K562 (cell line): ENCODE measurements around the gene EME2. TPM values are rescaled to one million over a fixed set of nuclear protein-coding genes. Genes with fewer than 3 reads are reported as not detected.

Source experiments
- ATAC-seq: fragments of 200-7000 bp; cut with Tn5 transposase; 3 replicates; pipeline ENCODE4 v1.9.1; 2020; ENCODE audit warnings: moderate library complexity
- BruUV-seq: library from RNA; stranded (reverse); fragments of 400-500 nt; replicated peaks from 2 replicates; lab custom pipeline; 2021; lab: Mats Ljungman, UMichigan
- CTCF ChIA-PET: fragments of 300-600 bp; formaldehyde crosslinking; extraction: SDS; loops from one replicate; lab custom pipeline; 2021; ENCODE audit warnings: low intra/inter-chr PET ratio; lab: Yijun Ruan, JAX
- POLR2A ChIA-PET: fragments of 300-600, 350-650 bp; sonication (Branson Sonifier 250); formaldehyde crosslinking; extraction: SDS; loops from one replicate; lab custom pipeline; 2021; ENCODE audit warnings: antibody characterized with exemption, inconsistent platforms; lab: Yijun Ruan, JAX
- DNase-seq, 4 experiments: peaks; one replicate each; pipeline versions ENCODE4 v3.0.0 to v3.0.0-alpha.2; 2011 to 2018; ENCODE audit warnings: low spot score in 3 of 4, mixed read lengths in 3 of 4; ENCODE audit errors: extremely low read depth in 1 of 4
- FAIRE-seq: peaks from 2 replicates; lab custom pipeline; 2011; peaks lifted over from hg19 to GRCh38; lab: Jason Lieb, UNC
- H2AFZ ChIP-seq: 2 replicates; pipeline ENCODE4 v1.6.0; 2011; ENCODE audit warnings: low read depth, low read length, control low read depth, inconsistent platforms
- H3K27ac ChIP-seq: fragments of 200-600 bp; 3 replicates; pipeline ENCODE4 v1.8.0; 2011; ENCODE audit warnings: low read depth, mild to moderate bottlenecking, control low read depth, inconsistent platforms, low read length, moderate library complexity, mixed read lengths; ENCODE audit errors: extremely low read depth
- H3K27me3 ChIP-seq, 2 experiments: fragments of 300-600 bp in 1 of 2; 2 replicates in 1 of 2; 3 replicates in 1 of 2; pipeline versions ENCODE4 v1.6.0 to v1.8.0; 2011; ENCODE audit warnings: inconsistent platforms in 2 of 2, low read length in 2 of 2, mild to moderate bottlenecking in 1 of 2, mixed read lengths in 1 of 2, moderate library complexity in 1 of 2; ENCODE audit not compliant: control insufficient read depth in 2 of 2, insufficient read depth in 2 of 2
- H3K36me3 ChIP-seq: fragments of 300-600 bp; 3 replicates; pipeline ENCODE4 v1.8.0; 2011; ENCODE audit warnings: mild to moderate bottlenecking, low read length, inconsistent platforms; ENCODE audit not compliant: control insufficient read depth, insufficient read depth
- H3K4me1 ChIP-seq, 2 experiments: fragments of 200-600 bp in 1 of 2; replicated peaks in 1 of 2; 2 replicates in 1 of 2; 3 replicates in 1 of 2; pipeline versions ENCODE4 v1.5.1 to v1.8.0; 2011; ENCODE audit warnings: inconsistent platforms in 2 of 2, low read length in 2 of 2, mild to moderate bottlenecking in 1 of 2, mixed read lengths in 1 of 2, moderate library complexity in 1 of 2; ENCODE audit not compliant: control insufficient read depth in 2 of 2, insufficient read depth in 2 of 2
- H3K4me2 ChIP-seq: 2 replicates; pipeline ENCODE4 v1.6.1; 2011; ENCODE audit warnings: low read length, control low read depth, inconsistent platforms, mixed read lengths; ENCODE audit not compliant: insufficient read depth
- H3K4me3 ChIP-seq: fragments of 200-600 bp; sonication (generic), shearing (Covaris generic); 2 replicates; pipeline ENCODE4 v1.5.1; 2016; ENCODE audit warnings: control low read depth, inconsistent platforms
- H3K79me2 ChIP-seq: fragments of 200-600 bp; 3 replicates; pipeline ENCODE4 v1.8.0; 2011; ENCODE audit warnings: low read length, inconsistent platforms; ENCODE audit not compliant: control insufficient read depth, insufficient read depth
- H3K9ac ChIP-seq, 2 experiments: 2 replicates each; pipeline versions ENCODE4 v1.6.0 to v1.6.1; 2011; ENCODE audit warnings: low read depth in 2 of 2, low read length in 2 of 2, control low read depth in 1 of 2, inconsistent platforms in 1 of 2, mild to moderate bottlenecking in 1 of 2, mixed read lengths in 1 of 2; ENCODE audit not compliant: insufficient read depth in 1 of 2
- H3K9me1 ChIP-seq: one replicate; pipeline ENCODE4 v1.6.0; 2011; ENCODE audit warnings: inconsistent platforms, mild to moderate bottlenecking, low read length, moderate library complexity; ENCODE audit not compliant: control insufficient read depth, insufficient read depth
- H3K9me3 ChIP-seq: replicated peaks from 2 replicates; pipeline ENCODE4 v1.5.1; 2011; ENCODE audit warnings: low read depth, low read length, inconsistent platforms; ENCODE audit not compliant: control insufficient read depth, insufficient read depth
- H4K20me1 ChIP-seq: replicated peaks from 2 replicates; pipeline ENCODE4 v1.6.1; 2011; ENCODE audit warnings: low read length, inconsistent platforms, mixed read lengths; ENCODE audit not compliant: control insufficient read depth, insufficient read depth
- RBFOX2 ChIP-seq: fragments of 200-400 bp; formaldehyde crosslinking; IDR thresholded peaks from 2 replicates; pipeline ENCODE4 v1.6.1; 2017; ENCODE audit warnings: low read depth, mild to moderate bottlenecking, low read length, moderate library complexity
- WGBS: fragments of 100-300 bp; shearing (Covaris generic); methylation state at CpG from one replicate; pipeline ENCODE4 v1.1.6; 2016; ENCODE audit warnings: low coverage, mixed read lengths; ENCODE audit not compliant: insufficient coverage; ENCODE audit errors: missing lambda C conversion rate; 5-methylcytosine and 5-hydroxymethylcytosine counted together
- in situ Hi-C: fragments of 300-500 bp; cut with MboI; formaldehyde crosslinking; loops from 4 replicates; pipeline ENCODE4 v1.15.0; 2018; ENCODE audit warnings: inconsistent platforms, mixed read lengths
- intact Hi-C: fragments of 100-400 bp; cut with micrococcal nuclease; formaldehyde crosslinking; loops from 2 replicates; pipeline ENCODE4 v1.14.2; 2022
- polyA plus RNA-seq, 8 experiments: library from polyadenylated mRNA; depleted of rRNA in 4 of 8; stranded (reverse) in 5 of 8; unstranded in 3 of 8; fragments of >200 nt; fragmentation: Nextera tagmentation in 2 of 8; fragmentation: Illumina TruSeq in 1 of 8; extraction: Ambion mirVana in 2 of 8; extraction: Trizol in 1 of 8; gene quantifications; 2 replicates each; pipeline versions ENCODE4 v1.2.1 to v1.2.3, GENCODE V29; 2011 to 2014; ENCODE audit warnings: inconsistent platforms in 1 of 8, missing spikeins in 1 of 8
- total RNA-seq, 7 experiments: library from RNA; depleted of rRNA in 6 of 7; stranded (reverse); fragments of >200 nt in 6 of 7; fragmentation: Illumina TruSeq in 2 of 7; extraction: Trizol in 2 of 7; gene quantifications; 2 replicates each; pipeline versions ENCODE4 v1.2.1 to v1.2.3, GENCODE V29; 2011 to 2021; ENCODE audit warnings: low replicate concordance in 1 of 7
- TF ChIP-seq, protein P1 (sequence below), 2 experiments: fragments of 200-800 bp in 1 of 2; sonication (Bioruptor generic) in 1 of 2; sonication (generic) in 1 of 2; formaldehyde crosslinking in 1 of 2; IDR thresholded peaks in 1 of 2; conservative IDR thresholded peaks in 1 of 2; 2 replicates each; pipeline versions ENCODE4 v1.5.0 to v1.6.1; 2016 to 2020; ENCODE audit warnings: missing compliant biosample characterization in 1 of 2, missing genetic modification characterization in 1 of 2, missing genetic modification reagents in 1 of 2

EME2 gene
- total and polyA plus RNA-seq, 9 of the 15 experiments (the other 6 are each of a cell fraction or from before 2014, with no cell fraction given): 0.35 to 19.9 (median 3.5) TPM

DNA sequence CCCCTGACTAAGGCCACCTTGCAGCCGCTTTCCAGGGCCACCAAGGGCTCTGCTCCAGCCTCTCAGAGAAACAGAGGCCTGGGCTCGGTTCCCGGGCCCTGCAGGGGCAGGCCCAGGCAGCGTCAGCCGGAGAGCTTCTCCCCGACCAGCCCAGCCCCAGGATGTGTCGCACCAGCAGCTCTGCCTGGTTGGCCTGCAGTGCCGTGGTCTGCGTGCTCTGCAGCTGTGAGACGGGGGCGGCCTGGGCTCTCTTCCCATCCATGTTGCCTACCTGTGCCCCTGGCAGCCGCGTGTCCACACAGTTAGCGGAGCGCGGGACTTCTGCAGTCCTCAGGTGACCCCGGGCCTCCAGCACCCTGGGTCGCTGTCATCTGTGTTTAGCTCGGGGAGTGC lies 16.1 kb downstream of the EME2 start:
- in situ Hi-C loops: no loop called here
- Histone ChIP-seq H3K4me1 (peaks cover 2 to 82% of the 10 kb centered on the region in 2 experiments; a peak in 3 of 5 replicates), H3K9me1 (no peaks in the 10 kb centered on the region), H3K9me3 (no peaks in the 10 kb centered on the region), H3K27ac (no peak overlapping the region), H3K79me2 (peaks cover 36% of the 10 kb centered on the region), H3K9ac (no peak overlapping the region; a peak in 1 of 4 replicates), H3K27me3 (no peaks in the 10 kb centered on the region), H2AFZ (no peak overlapping the region), H3K4me3 (no peak overlapping the region), H3K4me2 (no peak overlapping the region), H3K36me3 (peaks cover 59% of the 10 kb centered on the region; the same call in 1 of the 3 replicates), H4K20me1 (no peaks in the 10 kb centered on the region; the same call in 1 of the 2 replicates)
- no peak for ATAC-seq
- POLR2A ChIA-PET: interaction anchor here (0.6 kb wide), 1 partner anchor 16 kb away, joined by 3 read pairs; the partner anchor contains the start of genes EME2 and MRPS34
- no peak for FAIRE-seq
- no peak for DNase-seq
- intact Hi-C loops: no loop called here
- TF ChIP-seq RBFOX2: 0 out of 2 replicates have a peak, but pooled peaks have one; percentile 10
- TF ChIP-seq, protein P1, sequence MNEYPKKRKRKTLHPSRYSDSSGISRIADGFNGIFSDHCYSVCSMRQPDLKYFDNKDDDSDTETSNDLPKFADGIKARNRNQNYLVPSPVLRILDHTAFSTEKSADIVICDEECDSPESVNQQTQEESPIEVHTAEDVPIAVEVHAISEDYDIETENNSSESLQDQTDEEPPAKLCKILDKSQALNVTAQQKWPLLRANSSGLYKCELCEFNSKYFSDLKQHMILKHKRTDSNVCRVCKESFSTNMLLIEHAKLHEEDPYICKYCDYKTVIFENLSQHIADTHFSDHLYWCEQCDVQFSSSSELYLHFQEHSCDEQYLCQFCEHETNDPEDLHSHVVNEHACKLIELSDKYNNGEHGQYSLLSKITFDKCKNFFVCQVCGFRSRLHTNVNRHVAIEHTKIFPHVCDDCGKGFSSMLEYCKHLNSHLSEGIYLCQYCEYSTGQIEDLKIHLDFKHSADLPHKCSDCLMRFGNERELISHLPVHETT (CRISPR knock-in tag; conservative IDR thresholded peaks at IDR 0.05 in 1 of 2, IDR thresholded peaks at IDR 0.05 in 1 of 2): no peak
- BruUV-seq: no TSS peak
- 89% methylated on average over 15 of the region's 19 CpGs for WGBS
- CTCF ChIA-PET: no interaction called here
